GM23338 (cell line): Measurements from ENCODE around the gene PKHD1. TPM values are rescaled to one million over a fixed set of nuclear protein-coding genes. Genes with fewer than 3 reads are reported as not detected.
"Not testable (repeated sequence)": the region's sequence is repeated elsewhere in the genome, so short reads cannot be mapped to it uniquely, and the experiment has no call there.

Source experiments
- ATAC-seq: fragments of 200-7000 bp; cut with Tn5 transposase; 3 replicates; pipeline ENCODE4 v1.9.1; 2020
- DNase-seq: peaks from one replicate; pipeline ENCODE4 v3.0.0-alpha.2; 2015; ENCODE audit warnings: low spot score
- H2AFZ ChIP-seq: fragments of 200-600 bp; sonication (generic); 2 replicates; pipeline ENCODE4 v1.8.0; 2016; ENCODE audit warnings: antibody characterized with exemption, mild to moderate bottlenecking, moderate library complexity
- H3F3A ChIP-seq: fragments of 200-600 bp; sonication (generic); replicated peaks from 2 replicates; pipeline ENCODE4 v1.8.0; 2017; ENCODE audit warnings: antibody characterized with exemption, mixed run types, low read depth
- H3K27ac ChIP-seq: fragments of 200-600 bp; sonication (generic); 2 replicates; pipeline ENCODE4 v1.6.1; 2016; ENCODE audit warnings: low read depth
- H3K27me3 ChIP-seq: fragments of 200-600 bp; sonication (generic); 2 replicates; pipeline ENCODE4 v1.8.0; 2016; ENCODE audit warnings: mild to moderate bottlenecking, mixed run types, moderate library complexity; ENCODE audit not compliant: insufficient read depth
- H3K36me3 ChIP-seq: fragments of 200-600 bp; sonication (generic); 2 replicates; pipeline ENCODE4 v1.8.0; 2016; ENCODE audit warnings: mild to moderate bottlenecking; ENCODE audit not compliant: insufficient read depth
- H3K4me1 ChIP-seq: fragments of 200-600 bp; sonication (generic); 2 replicates; pipeline ENCODE4 v1.8.0; 2016; ENCODE audit warnings: mild to moderate bottlenecking, moderate library complexity; ENCODE audit not compliant: insufficient read depth
- H3K4me2 ChIP-seq: fragments of 200-600 bp; sonication (generic); 2 replicates; pipeline ENCODE4 v1.7.1; 2017; ENCODE audit warnings: mixed run types
- H3K4me3 ChIP-seq: fragments of 200-600 bp; sonication (generic); 2 replicates; pipeline ENCODE4 v1.6.1; 2016; ENCODE audit warnings: mixed run types
- H3K79me2 ChIP-seq: fragments of 200-600 bp; sonication (generic); replicated peaks from 2 replicates; pipeline ENCODE4 v1.8.0; 2017; ENCODE audit warnings: mild to moderate bottlenecking; ENCODE audit not compliant: insufficient read depth
- H3K9me2 ChIP-seq: fragments of 200-600 bp; sonication (generic); 2 replicates; pipeline ENCODE4 v1.8.0; 2017; ENCODE audit not compliant: insufficient read depth
- H4K20me1 ChIP-seq: fragments of 200-600 bp; sonication (generic); replicated peaks from 2 replicates; pipeline ENCODE4 v1.8.0; 2017; ENCODE audit warnings: mild to moderate bottlenecking; ENCODE audit not compliant: insufficient read depth
- H3K27ac Mint-ChIP-seq: 2 replicates; pipeline ENCODE4 v1.8.0; 2020; ENCODE audit warnings: inconsistent platforms, mild to moderate bottlenecking, moderate library complexity, mixed read lengths
- H3K27me3 Mint-ChIP-seq: 3 replicates; pipeline ENCODE4 v1.8.0; 2022; ENCODE audit warnings: low read depth, mild to moderate bottlenecking, moderate library complexity, mixed read lengths, inconsistent platforms; ENCODE audit not compliant: insufficient read depth, poor library complexity
- H3K36me3 Mint-ChIP-seq: 3 replicates; pipeline ENCODE4 v1.8.0; 2021; ENCODE audit warnings: low read depth, mild to moderate bottlenecking, inconsistent platforms, moderate library complexity, mixed read lengths
- H3K4me1 Mint-ChIP-seq: 3 replicates; pipeline ENCODE4 v1.8.0; 2020; ENCODE audit warnings: mild to moderate bottlenecking, inconsistent platforms, mixed read lengths
- H3K4me3 Mint-ChIP-seq: 3 replicates; pipeline ENCODE4 v1.8.0; 2021; ENCODE audit warnings: moderate library complexity, mild to moderate bottlenecking, inconsistent platforms, mixed read lengths
- H3K9me3 Mint-ChIP-seq: 3 replicates; pipeline ENCODE4 v1.8.0; 2020; ENCODE audit warnings: moderate library complexity, mild to moderate bottlenecking, inconsistent platforms, mixed read lengths
- CREB1 ChIP-seq: fragments of 250-450 bp; sonication (Bioruptor Pico); IDR thresholded peaks from 2 replicates; pipeline ENCODE4 v1.5.0; 2020; ENCODE audit warnings: low read depth, mild to moderate bottlenecking, moderate library complexity
- ETS1 ChIP-seq: IDR thresholded peaks from 2 replicates; pipeline ENCODE4 v1.6.1; 2016; ENCODE audit warnings: antibody characterized with exemption
- EZH2 ChIP-seq: fragments of 200-600 bp; sonication (generic); IDR thresholded peaks from one replicate; pipeline ENCODE4 v1.8.0; 2017; ENCODE audit warnings: antibody characterized with exemption, mild to moderate bottlenecking, low read depth; ENCODE audit not compliant: unreplicated experiment
- EZH2phosphoT487 ChIP-seq: fragments of 200-600 bp; sonication (generic); IDR thresholded peaks from one replicate; pipeline ENCODE4 v1.8.1; 2018; ENCODE audit warnings: antibody characterized with exemption; ENCODE audit not compliant: unreplicated experiment
- polyA plus RNA-seq: library from polyadenylated mRNA; unstranded; fragments of >200 nt; fragmentation: Nextera tagmentation; extraction: Ambion mirVana; gene quantifications from 2 replicates; pipeline ENCODE4 v1.2.1, GENCODE V29; 2016
- total RNA-seq: library from RNA; depleted of rRNA; stranded (reverse); fragments of >200 nt; shearing (Covaris generic); gene quantifications from 2 replicates; pipeline ENCODE4 v1.2.3, GENCODE V29; 2014
- TF ChIP-seq, protein P1 (sequence below): fragments of 250-450 bp; sonication (Bioruptor Pico); IDR thresholded peaks from 2 replicates; pipeline ENCODE4 v1.5.0; 2020; ENCODE audit warnings: mild to moderate bottlenecking, moderate library complexity

PKHD1 gene
- total and polyA plus RNA-seq, 2 experiments from 2014 or later = 0.03 to 0.07 TPM

DNA sequence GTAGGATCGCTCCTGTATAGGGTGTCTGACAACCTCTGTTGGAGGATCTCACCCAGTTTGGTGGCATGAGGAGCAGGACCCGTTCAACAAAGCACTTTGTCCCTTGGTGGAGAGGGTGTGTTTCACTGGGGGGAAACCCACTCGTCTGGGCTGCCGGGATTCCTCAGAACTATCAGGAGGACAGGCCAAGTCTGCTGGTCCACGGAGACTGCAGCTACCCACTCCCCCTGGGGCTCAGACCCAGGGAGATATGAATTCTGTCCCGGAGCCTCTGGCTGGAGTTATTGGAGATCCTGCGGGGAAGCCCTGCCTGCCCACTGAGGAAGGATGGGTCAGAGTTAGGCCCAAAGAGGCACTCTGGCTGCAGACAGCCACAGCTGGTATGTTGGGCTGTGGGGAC lies 233.1 kb downstream of the PKHD1 start (continued):
- TF ChIP-seq ETS1 (no peak), CREB1 (CRISPR knock-in tag) (no peak), EZH2 (no peak), EZH2phosphoT487 (no peak)
- TF ChIP-seq, protein P1, sequence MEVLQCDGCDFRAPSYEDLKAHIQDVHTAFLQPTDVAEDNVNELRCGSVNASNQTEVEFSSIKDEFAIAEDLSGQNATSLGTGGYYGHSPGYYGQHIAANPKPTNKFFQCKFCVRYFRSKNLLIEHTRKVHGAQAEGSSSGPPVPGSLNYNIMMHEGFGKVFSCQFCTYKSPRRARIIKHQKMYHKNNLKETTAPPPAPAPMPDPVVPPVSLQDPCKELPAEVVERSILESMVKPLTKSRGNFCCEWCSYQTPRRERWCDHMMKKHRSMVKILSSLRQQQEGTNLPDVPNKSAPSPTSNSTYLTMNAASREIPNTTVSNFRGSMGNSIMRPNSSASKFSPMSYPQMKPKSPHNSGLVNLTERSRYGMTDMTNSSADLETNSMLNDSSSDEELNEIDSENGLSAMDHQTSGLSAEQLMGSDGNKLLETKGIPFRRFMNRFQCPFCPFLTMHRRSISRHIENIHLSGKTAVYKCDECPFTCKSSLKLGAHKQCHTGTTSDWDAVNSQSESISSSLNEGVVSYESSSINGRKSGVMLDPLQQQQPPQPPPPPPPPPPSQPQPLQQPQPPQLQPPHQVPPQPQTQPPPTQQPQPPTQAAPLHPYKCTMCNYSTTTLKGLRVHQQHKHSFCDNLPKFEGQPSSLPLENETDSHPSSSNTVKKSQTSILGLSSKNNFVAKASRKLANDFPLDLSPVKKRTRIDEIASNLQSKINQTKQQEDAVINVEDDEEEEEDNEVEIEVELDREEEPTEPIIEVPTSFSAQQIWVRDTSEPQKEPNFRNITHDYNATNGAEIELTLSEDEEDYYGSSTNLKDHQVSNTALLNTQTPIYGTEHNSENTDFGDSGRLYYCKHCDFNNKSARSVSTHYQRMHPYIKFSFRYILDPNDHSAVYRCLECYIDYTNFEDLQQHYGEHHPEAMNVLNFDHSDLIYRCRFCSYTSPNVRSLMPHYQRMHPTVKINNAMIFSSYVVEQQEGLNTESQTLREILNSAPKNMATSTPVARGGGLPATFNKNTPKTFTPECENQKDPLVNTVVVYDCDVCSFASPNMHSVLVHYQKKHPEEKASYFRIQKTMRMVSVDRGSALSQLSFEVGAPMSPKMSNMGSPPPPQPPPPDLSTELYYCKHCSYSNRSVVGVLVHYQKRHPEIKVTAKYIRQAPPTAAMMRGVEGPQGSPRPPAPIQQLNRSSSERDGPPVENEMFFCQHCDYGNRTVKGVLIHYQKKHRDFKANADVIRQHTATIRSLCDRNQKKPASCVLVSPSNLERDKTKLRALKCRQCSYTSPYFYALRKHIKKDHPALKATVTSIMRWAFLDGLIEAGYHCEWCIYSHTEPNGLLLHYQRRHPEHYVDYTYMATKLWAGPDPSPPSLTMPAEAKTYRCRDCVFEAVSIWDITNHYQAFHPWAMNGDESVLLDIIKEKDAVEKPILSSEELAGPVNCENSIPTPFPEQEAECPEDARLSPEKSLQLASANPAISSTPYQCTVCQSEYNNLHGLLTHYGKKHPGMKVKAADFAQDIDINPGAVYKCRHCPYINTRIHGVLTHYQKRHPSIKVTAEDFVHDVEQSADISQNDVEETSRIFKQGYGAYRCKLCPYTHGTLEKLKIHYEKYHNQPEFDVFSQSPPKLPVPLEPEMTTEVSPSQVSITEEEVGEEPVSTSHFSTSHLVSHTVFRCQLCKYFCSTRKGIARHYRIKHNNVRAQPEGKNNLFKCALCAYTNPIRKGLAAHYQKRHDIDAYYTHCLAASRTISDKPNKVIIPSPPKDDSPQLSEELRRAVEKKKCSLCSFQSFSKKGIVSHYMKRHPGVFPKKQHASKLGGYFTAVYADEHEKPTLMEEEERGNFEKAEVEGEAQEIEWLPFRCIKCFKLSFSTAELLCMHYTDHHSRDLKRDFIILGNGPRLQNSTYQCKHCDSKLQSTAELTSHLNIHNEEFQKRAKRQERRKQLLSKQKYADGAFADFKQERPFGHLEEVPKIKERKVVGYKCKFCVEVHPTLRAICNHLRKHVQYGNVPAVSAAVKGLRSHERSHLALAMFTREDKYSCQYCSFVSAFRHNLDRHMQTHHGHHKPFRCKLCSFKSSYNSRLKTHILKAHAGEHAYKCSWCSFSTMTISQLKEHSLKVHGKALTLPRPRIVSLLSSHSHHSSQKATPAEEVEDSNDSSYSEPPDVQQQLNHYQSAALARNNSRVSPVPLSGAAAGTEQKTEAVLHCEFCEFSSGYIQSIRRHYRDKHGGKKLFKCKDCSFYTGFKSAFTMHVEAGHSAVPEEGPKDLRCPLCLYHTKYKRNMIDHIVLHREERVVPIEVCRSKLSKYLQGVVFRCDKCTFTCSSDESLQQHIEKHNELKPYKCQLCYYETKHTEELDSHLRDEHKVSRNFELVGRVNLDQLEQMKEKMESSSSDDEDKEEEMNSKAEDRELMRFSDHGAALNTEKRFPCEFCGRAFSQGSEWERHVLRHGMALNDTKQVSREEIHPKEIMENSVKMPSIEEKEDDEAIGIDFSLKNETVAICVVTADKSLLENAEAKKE (CRISPR knock-in tag) = no peak

GRCh38 chr6:51853109-51853508 lies 234.3 kb downstream of the PKHD1 start:
- H3K4me3 Mint-ChIP-seq, H3K9me2 ChIP-seq, H2AFZ ChIP-seq, H3K79me2 ChIP-seq, H3K27ac ChIP-seq, H3K27me3 ChIP-seq, H3K36me3 ChIP-seq, H3K4me1 ChIP-seq, H3K27ac Mint-ChIP-seq, H4K20me1 ChIP-seq, H3K27me3 Mint-ChIP-seq, H3K4me3 ChIP-seq, DNase-seq, ATAC-seq, H3F3A ChIP-seq, H3K4me2 ChIP-seq: not testable (repeated sequence)
- Mint-ChIP-seq H3K9me3 (peaks cover 22% of the 10 kb centered on the region), H3K4me1 (peaks cover 14% of the 10 kb centered on the region), H3K36me3 (peaks cover 15% of the 10 kb centered on the region; the same call in 2 of the 3 replicates)
